Caco-2 (cell line): ENCODE results near the gene VAMP4. TPM values are rescaled to one million over a fixed set of nuclear protein-coding genes. Genes with fewer than 3 reads are reported as not detected.
"Not testable (repeated sequence)": the region's sequence is repeated elsewhere in the genome, so short reads cannot be mapped to it uniquely, and the experiment has no call there.

Experiments used
- BruUV-seq: library from RNA; stranded (reverse); fragments of 400-500 nt; replicated peaks from 2 replicates; lab custom pipeline; 2021; lab: Mats Ljungman, UMichigan
- CTCF ChIA-PET: fragments of 300-600 bp; sonication (Branson Sonifier 250); formaldehyde crosslinking; loops from one replicate; lab custom pipeline; 2022; ENCODE audit warnings: antibody characterized with exemption; lab: Charles Lee
- POLR2A ChIA-PET: fragments of 300-600 bp; sonication (Branson Sonifier 250); formaldehyde crosslinking; loops from one replicate; lab custom pipeline; 2022; ENCODE audit warnings: antibody characterized with exemption; lab: Charles Lee
- DNase-seq, 2 experiments: peaks; one replicate each; pipeline versions ENCODE4 v3.0.0 to v3.0.0-alpha.2; 2020 to 2022
- H3K27me3 ChIP-seq: replicated peaks from 2 replicates; pipeline ENCODE4 v1.6.0; 2011; ENCODE audit warnings: low read length; ENCODE audit not compliant: control insufficient read depth, insufficient read depth
- H3K36me3 ChIP-seq: 2 replicates; pipeline ENCODE4 v1.5.1; 2011; ENCODE audit warnings: low read length; ENCODE audit not compliant: control insufficient read depth, insufficient read depth
- H3K4me1 ChIP-seq: fragments of 250-450 bp; sonication (Bioruptor Pico); 2 replicates; pipeline ENCODE4 v1.5.1; 2020; ENCODE audit warnings: mild to moderate bottlenecking
- H3K4me3 ChIP-seq: 2 replicates; pipeline ENCODE4 v1.5.1; 2011; ENCODE audit warnings: low read depth, mild to moderate bottlenecking, control low read depth, low read length
- H3K9me3 ChIP-seq: fragments of 250-450 bp; sonication (Bioruptor Pico); 2 replicates; pipeline ENCODE4 v1.5.1; 2020; ENCODE audit warnings: mild to moderate bottlenecking, moderate library complexity
- H3K27ac Mint-ChIP-seq: one replicate; pipeline ENCODE4 v1.8.0; 2022; ENCODE audit warnings: mixed read lengths; ENCODE audit not compliant: unreplicated experiment
- H3K27me3 Mint-ChIP-seq: one replicate; pipeline ENCODE4 v1.8.0; 2022; ENCODE audit warnings: mixed read lengths; ENCODE audit not compliant: insufficient read depth, unreplicated experiment
- H3K36me3 Mint-ChIP-seq: one replicate; pipeline ENCODE4 v1.8.0; 2022; ENCODE audit warnings: mild to moderate bottlenecking, mixed read lengths; ENCODE audit not compliant: insufficient read depth, unreplicated experiment
- H3K4me1 Mint-ChIP-seq: one replicate; pipeline ENCODE4 v1.8.0; 2022; ENCODE audit warnings: low read depth, mixed read lengths; ENCODE audit not compliant: unreplicated experiment
- H3K4me3 Mint-ChIP-seq: one replicate; pipeline ENCODE4 v1.8.0; 2022; ENCODE audit warnings: mild to moderate bottlenecking, moderate library complexity, mixed read lengths; ENCODE audit not compliant: unreplicated experiment
- H3K9me3 Mint-ChIP-seq: one replicate; pipeline ENCODE4 v1.8.0; 2022; ENCODE audit warnings: mixed read lengths; ENCODE audit not compliant: unreplicated experiment
- CTCF ChIP-seq, 2 experiments: fragments of 200-600 bp in 1 of 2; IDR thresholded peaks; 1 replicate in 1 of 2; 2 replicates in 1 of 2; pipeline versions ENCODE4 v1.5.1 to v1.8.0; 2011 to 2022; ENCODE audit warnings: antibody characterized with exemption in 1 of 2, control low read depth in 1 of 2, inconsistent platforms in 1 of 2, low read depth in 1 of 2, low read length in 1 of 2, mild to moderate bottlenecking in 1 of 2, moderate library complexity in 1 of 2; ENCODE audit not compliant: insufficient read depth in 1 of 2, severe bottlenecking in 1 of 2, unreplicated experiment in 1 of 2
- intact Hi-C: fragments of 100-400 bp; cut with micrococcal nuclease; formaldehyde crosslinking; loops from one replicate; pipeline ENCODE4 v1.10.0; 2022; ENCODE audit not compliant: unreplicated experiment
- total RNA-seq: library from RNA; stranded (reverse); gene quantifications from 2 replicates; pipeline ENCODE4 v1.2.3, GENCODE V29; 2022

The VAMP4 gene
- total RNA-seq, 1 experiment from 2014 or later = 4.9 TPM

GRCh38 chr1:171663036-171663853 is 78.6 kb downstream of the VAMP4 start:
- H3K4me3 ChIP-seq = no peak overlapping the region
- CTCF ChIA-PET = no interaction called here
- intact Hi-C loops = no loop called here
- DNase-seq = no peak
- H3K27me3 ChIP-seq = no peaks in the 10 kb centered on the region; the same call in 1 of the 2 replicates
- peaks cover 7% of the 10 kb centered on the region for H3K27me3 Mint-ChIP-seq
- BruUV-seq = no TSS peak
- H3K9me3 ChIP-seq = no peaks in the 10 kb centered on the region
- no peaks in the 10 kb centered on the region for H3K4me1 ChIP-seq
- H3K9me3 Mint-ChIP-seq = no peaks in the 10 kb centered on the region
- no peak for TF ChIP-seq CTCF (IDR thresholded peaks at IDR 0.05; ENCODE audit: insufficient read depth in 1 of 2, low read depth in 1 of 2, low read length in 1 of 2, severe bottlenecking in 1 of 2, unreplicated experiment in 1 of 2)
- POLR2A ChIA-PET = no interaction called here
- no peak overlapping the region for H3K4me3 Mint-ChIP-seq
- peaks cover 12% of the 10 kb centered on the region for H3K4me1 Mint-ChIP-seq
- no peak overlapping the region for H3K27ac Mint-ChIP-seq
- H3K36me3 Mint-ChIP-seq = no peaks in the 10 kb centered on the region
- no peaks in the 10 kb centered on the region for H3K36me3 ChIP-seq

DNA sequence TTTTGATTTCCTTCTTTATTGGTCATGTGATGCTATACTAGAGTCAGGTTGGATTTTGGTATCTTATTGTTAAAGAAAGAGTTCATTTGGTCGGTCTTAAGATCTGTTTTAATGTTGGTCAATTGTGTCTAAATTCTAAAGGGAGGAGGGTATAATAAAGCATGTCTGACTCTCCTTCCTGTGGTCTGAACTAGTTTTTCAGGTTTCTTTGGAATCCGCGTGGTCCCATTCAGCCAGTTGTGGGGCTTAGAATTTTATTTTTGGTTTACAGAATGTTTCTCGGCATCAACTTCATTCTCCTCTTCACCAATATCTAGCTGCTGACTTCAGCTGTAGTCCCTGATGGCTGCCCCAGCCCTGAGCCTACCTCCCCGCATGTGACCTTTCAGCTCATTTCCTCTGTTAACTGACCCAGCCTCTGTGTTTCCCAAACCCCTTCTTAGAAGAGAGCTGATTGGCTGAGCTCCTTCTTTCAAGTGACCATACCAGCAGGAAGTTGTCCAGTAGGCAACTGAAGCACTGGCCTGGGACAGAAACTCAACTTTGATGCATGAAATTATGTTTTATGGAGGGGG is 80.7 kb downstream of the VAMP4 start:
- H3K9me3 Mint-ChIP-seq = no peaks in the 10 kb centered on the region
- CTCF ChIA-PET = no interaction called here
- no TSS peak for BruUV-seq

GRCh38 chr1:171656206-171656605 is 85.7 kb downstream of the VAMP4 start:
- H3K4me1 ChIP-seq, BruUV-seq, H3K4me3 Mint-ChIP-seq, H3K4me1 Mint-ChIP-seq, H3K9me3 ChIP-seq, H3K36me3 Mint-ChIP-seq, H3K27me3 ChIP-seq, H3K36me3 ChIP-seq, H3K9me3 Mint-ChIP-seq, intact Hi-C loops, H3K27ac Mint-ChIP-seq, H3K27me3 Mint-ChIP-seq, H3K4me3 ChIP-seq, POLR2A ChIA-PET: not testable (repeated sequence)
- CTCF ChIA-PET = interaction anchor here (1.8 kb wide), 1 partner anchor 11 kb away, joined by 5 read pairs; no protein-coding TSS in a partner anchor
- DNase-seq = peak; percentile 16 to 56

More for the DNA sequence above, 80.7 kb downstream of the VAMP4 start:
- H3K36me3 Mint-ChIP-seq = no peaks in the 10 kb centered on the region
- peaks cover 6% of the 10 kb centered on the region for H3K27me3 Mint-ChIP-seq
- Histone ChIP-seq H3K36me3 (no peaks in the 10 kb centered on the region), H3K9me3 (no peaks in the 10 kb centered on the region), H3K4me3 (no peak overlapping the region), H3K27me3 (no peaks in the 10 kb centered on the region; the same call in 1 of the 2 replicates), H3K4me1 (0 out of 2 replicates have a peak, but pooled peaks cover 4% of the 10 kb centered on the region)
- no peak for DNase-seq
- no peak for TF ChIP-seq CTCF (IDR thresholded peaks at IDR 0.05; ENCODE audit: insufficient read depth in 1 of 2, low read depth in 1 of 2, low read length in 1 of 2, severe bottlenecking in 1 of 2, unreplicated experiment in 1 of 2)
- intact Hi-C loops = no loop called here
- POLR2A ChIA-PET = no interaction called here
- H3K4me1 Mint-ChIP-seq = peaks cover 12% of the 10 kb centered on the region
- H3K27ac Mint-ChIP-seq = no peak overlapping the region
- H3K4me3 Mint-ChIP-seq = no peak overlapping the region
